Amniotic epithelial cell (primary cell): ENCODE data around the gene GABRR2.

ENCODE experiments used
- DNase-seq: peaks from one replicate; pipeline ENCODE4 v3.0.0-alpha.2; 2010; ENCODE audit warnings: low read depth

Gene GABRR2

GRCh38 chr6:89315249-89315885 lies at the start of gene GABRR2:
Gene GABRR2 (minus strand): TSS chr6:89315299. CDS start chr6:89315165, 134 bp downstream.
- DNase-seq: no peak

- no peak for DNase-seq
These were observed 49.5 kb upstream of the GABRR2 start for GRCh38 chr6:89364586-89364985.

- DNase-seq: no peak
These were observed 46.1 kb upstream of the GABRR2 start for GRCh38 chr6:89361171-89361570.

GRCh38 chr6:89360415-89360999 lies 45.4 kb upstream of the GABRR2 start:
- peak; percentile 66 for DNase-seq

GRCh38 chr6:89359561-89359960 lies 44.5 kb upstream of the GABRR2 start:
- no peak for DNase-seq

GRCh38 chr6:89357390-89357789 lies 42.3 kb upstream of the GABRR2 start:
- DNase-seq: no peak

GRCh38 chr6:89356642-89357170 lies 41.6 kb upstream of the GABRR2 start:
- DNase-seq: no peak

- no peak for DNase-seq
These were observed 40.6 kb upstream of the GABRR2 start for GRCh38 chr6:89355511-89356194.

GRCh38 chr6:89353702-89354392 lies 38.7 kb upstream of the GABRR2 start:
- DNase-seq: no peak

GRCh38 chr6:89353118-89353556 lies 38.0 kb upstream of the GABRR2 start:
- no peak for DNase-seq

GRCh38 chr6:89352278-89353117 lies 37.4 kb upstream of the GABRR2 start, which contains the start of gene UBE2J1:
Gene UBE2J1 (minus strand): TSS chr6:89352722. CDS start chr6:89352569, 153 bp downstream.
- DNase-seq: peak; percentile 92

GRCh38 chr6:89351671-89352277 lies 36.7 kb upstream of the GABRR2 start:
- no peak for DNase-seq

- DNase-seq: peak; percentile 78
These were observed 35.3 kb upstream of the GABRR2 start for GRCh38 chr6:89350281-89350966.

- peak; percentile 61 for DNase-seq
These were observed 33.3 kb upstream of the GABRR2 start for GRCh38 chr6:89348372-89348771.

- DNase-seq: peak; percentile 52
These were observed 32.7 kb upstream of the GABRR2 start for GRCh38 chr6:89347825-89348224.

GRCh38 chr6:89346433-89346832 lies 31.3 kb upstream of the GABRR2 start:
- DNase-seq: no peak

GRCh38 chr6:89339565-89339964 lies 24.5 kb upstream of the GABRR2 start:
- peak; percentile 12 for DNase-seq

GRCh38 chr6:89335164-89335563 lies 20.1 kb upstream of the GABRR2 start:
- DNase-seq: no peak

- DNase-seq: peak; percentile 36
These were observed 15.8 kb upstream of the GABRR2 start for GRCh38 chr6:89330910-89331309.

GRCh38 chr6:89328976-89329375 lies 13.9 kb upstream of the GABRR2 start:
- no peak for DNase-seq
